ENCODE results near the gene CALML6.

Gene CALML6

DNA sequence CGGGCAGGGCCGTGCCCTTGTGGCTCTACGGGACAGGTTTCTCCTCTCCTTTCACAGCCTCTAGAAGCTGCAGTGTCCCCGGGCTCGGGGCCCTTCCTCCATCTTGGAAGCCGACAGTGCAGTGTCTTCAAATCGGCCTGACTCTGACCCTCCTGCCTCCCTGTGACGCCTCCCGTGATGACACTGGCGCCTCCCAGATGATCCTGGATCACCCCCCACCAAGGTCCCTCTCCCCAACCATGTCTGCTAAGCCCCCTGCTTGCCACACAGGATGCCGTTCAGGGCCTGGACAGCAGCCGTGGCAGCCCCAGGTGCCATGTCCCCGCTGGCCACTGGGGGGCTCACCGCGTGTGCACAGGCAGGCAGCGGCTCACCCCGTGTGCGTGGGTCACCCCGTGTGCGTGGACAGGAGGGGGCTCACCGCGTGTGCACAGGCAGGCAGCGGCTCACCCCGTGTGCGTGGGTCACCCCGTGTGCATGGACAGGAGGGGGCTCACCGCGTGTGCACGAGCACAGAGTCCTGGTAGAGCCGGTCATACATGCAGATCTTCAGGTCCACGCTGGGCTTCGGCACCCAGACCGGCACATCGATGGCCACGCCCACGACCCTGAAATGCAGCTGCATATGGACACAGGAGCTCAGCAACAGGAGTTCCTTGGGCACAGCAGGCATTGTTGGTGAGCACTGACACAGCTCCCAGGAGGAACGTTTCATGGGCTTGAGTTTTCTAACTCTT is 28.9 kb downstream of the CALML6 start:
- peak; percentile 63 to 75 for DNase-seq

DNA sequence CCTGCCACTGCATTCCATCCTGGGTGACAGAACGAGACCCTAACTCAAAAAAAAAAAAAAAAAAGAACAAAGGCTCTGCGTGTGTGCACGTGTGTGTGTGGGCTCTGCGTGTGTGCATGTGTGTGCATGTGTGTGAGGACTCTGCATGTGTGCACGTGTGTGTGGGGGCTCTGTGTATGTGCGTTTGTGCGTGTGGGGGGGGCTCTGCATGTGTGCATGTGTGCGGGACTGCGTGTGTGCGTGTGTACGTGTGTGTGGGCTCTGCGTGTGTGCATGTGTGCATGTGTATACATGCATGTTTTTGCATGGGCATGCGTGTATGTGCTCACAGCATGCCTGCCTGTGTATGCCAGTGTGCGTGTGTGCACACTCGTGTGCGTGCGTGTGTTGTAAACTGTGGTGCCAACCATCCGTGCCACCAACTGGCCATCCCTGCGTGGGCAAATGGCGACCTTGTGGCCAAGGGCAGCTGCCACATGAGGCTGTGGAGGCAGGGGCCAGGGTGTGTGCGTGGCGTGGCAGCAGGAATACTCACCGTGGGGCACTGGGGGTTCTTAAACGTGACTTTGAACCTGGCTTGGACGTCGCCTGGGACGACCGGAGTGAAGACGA is 30.8 kb downstream of the CALML6 start:
- no peak for DNase-seq

DNA sequence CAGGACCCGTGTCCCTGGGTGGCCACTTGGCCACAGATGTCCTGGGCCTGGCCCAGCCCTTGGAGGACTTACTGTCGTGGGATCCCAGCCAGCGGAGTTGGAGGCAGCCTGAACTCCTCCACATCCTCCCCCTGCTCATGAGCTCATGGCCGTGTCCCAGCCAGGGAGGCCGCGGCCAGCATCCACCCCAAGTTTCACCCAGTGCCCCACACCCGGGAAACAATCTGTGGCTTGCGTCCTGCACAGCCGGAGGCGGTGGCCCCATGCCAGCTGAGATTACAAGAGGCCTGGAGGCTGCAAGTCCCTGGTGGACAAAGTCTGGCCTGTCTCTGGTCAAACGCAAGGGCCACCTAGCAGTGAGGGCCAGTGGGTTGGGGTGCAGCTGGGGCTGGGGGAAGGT is 31.5 kb downstream of the CALML6 start:
- DNase-seq: no peak

DNA sequence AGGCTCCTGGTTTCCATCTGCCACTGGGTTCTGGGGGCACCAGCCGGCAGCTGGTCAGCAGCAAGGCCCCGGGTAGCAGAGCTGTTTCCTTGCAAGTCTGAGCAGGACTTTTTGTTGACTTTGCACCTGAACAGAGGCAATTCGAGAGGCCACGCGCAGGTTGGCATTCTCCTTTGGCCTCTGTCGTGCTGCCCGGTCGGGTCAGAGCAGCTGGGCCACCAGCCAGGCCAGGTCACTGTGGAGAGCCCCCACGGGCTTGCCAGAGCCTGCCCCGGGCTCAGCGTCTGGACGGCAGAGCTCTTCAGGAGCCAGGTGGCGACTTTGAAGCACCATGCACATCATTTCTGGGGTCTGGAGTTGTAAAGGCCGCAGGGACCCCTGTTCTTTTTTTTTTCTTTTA is 32.4 kb downstream of the CALML6 start:
- DNase-seq: no peak

DNA sequence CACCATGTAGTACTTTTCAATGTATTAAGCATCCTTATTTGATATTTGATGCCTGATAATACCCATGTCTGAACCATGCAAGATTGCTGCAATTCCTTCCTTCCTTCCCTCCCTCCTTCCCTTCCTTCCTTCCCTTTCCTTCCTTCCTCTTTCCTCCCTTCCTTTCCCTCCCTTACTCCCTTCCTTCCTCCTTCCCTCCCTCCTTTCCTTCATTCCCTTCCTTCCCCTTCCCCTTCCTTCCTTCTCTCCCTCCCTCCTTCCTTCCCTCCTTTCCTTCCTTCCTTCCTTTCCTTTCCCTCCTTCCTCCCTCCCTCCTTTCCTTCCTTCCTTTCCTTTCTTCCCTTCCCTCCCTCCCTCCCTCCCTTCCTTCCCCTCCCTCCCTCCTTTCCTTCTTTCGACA is 33.7 kb downstream of the CALML6 start:
- DNase-seq: no peak

DNA sequence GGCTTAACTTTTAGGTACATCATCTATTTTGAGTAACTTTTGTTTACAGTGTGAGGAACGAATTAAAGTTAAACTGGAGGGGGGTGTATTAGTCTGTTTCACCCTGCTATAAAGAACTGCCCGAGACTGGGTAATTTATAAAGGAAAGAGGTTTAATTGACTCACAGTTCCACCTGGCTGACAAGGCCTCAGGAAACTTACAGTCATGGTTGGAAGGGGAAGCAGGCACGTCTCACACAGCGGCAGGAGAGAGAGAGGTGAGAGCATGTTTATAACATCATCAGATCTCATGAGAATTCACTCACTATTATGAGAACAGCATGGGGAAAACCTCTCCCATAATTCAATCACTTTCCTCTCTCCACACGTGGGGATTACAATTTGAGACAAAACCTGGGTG is 35.9 kb downstream of the CALML6 start:
- DNase-seq: no peak

DNA sequence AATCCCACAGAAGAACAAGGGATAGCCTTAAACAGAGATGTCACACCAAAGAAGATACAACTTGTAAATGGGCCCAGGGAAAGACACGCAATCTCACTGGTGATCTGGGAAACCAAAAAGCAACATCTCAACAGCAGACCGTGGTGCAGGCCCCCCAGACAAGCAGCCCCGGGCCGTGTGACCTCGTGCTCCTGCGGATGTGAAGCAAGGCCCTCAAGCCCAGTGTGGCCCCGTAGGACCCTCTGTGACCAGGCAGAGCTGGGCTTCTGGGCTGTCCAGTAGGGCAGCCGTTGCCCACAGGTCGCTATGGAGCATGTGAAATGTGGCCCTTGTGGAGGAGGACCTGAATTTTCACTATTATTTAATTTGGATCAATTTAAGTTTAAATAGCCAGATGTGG is 39.0 kb downstream of the CALML6 start:
- DNase-seq: no peak

DNA sequence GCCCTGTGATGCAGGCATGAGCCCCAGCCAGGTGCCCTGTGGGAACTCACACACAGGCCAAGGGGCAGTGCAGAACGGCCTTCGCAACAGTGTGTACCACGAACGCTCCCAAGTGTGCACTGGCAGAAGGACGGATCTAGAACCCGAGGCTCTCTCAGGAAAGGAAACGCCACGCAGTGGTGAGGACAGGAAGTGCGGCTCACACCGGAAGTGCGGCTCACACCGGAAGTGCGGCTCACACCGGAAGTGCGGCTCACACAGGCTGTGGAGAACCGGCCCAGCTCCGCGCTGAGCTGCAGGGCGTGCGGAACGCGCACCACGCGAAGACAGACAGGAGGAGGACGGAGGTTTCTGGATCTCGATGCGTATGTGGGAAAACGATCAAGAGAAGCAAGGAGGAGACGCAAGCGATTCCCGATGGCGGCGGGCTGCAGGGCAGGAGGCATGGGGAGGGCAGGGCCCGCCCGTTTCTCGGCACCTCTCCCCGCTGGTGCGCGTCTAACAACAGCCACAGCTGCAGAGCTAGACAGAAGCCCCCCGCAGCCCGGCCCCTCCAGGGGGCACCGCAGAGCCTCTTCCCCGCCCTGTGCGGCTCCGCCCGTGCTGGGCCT is 39.9 kb downstream of the CALML6 start:
- peak; percentile 60 to 66 for DNase-seq

DNA sequence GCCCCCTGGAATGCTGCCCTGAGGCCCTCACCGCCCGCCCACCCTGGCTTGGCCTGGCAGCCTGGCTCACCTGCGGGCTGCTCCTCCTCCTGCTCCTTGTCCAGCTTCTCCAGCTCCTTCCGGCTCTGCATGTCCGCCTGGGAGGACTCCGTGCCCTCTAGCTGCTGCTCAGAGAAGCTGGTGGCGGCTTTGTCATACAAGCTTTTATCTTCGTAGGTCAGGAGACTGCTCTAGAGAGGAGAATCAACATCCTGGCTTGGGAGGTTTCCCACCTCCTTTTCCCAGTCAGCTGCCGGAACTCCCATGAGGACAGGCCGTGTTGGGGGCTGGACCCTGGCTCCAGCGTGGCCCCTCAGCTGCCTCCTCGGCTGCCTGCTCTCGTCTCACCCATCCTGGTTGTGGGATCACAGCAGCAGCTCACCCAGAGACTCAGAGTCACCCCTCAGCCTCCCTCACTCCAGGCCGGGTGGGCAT is 40.6 kb downstream of the CALML6 start:
- DNase-seq: no peak

DNA sequence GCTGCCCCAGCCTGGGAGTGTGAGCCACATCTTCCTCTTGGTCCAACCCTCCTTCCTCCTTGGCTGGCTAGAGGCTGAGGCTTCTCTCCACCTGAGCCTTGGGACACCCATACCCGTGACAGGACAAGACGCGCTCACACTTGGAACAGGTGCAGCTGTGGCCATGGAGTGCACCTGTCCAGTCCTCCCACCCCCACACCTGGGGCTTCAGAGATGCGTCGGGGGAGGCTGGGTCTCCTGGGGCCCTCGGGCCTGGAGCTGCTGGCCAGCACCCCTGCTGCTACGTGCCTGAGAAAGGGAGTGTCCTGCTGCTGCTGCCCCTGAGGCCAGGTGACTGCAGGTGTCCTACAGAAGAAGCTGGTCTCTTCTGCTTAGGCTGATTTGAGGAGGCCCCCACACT is 41.0 kb downstream of the CALML6 start:
- DNase-seq: no peak

DNA sequence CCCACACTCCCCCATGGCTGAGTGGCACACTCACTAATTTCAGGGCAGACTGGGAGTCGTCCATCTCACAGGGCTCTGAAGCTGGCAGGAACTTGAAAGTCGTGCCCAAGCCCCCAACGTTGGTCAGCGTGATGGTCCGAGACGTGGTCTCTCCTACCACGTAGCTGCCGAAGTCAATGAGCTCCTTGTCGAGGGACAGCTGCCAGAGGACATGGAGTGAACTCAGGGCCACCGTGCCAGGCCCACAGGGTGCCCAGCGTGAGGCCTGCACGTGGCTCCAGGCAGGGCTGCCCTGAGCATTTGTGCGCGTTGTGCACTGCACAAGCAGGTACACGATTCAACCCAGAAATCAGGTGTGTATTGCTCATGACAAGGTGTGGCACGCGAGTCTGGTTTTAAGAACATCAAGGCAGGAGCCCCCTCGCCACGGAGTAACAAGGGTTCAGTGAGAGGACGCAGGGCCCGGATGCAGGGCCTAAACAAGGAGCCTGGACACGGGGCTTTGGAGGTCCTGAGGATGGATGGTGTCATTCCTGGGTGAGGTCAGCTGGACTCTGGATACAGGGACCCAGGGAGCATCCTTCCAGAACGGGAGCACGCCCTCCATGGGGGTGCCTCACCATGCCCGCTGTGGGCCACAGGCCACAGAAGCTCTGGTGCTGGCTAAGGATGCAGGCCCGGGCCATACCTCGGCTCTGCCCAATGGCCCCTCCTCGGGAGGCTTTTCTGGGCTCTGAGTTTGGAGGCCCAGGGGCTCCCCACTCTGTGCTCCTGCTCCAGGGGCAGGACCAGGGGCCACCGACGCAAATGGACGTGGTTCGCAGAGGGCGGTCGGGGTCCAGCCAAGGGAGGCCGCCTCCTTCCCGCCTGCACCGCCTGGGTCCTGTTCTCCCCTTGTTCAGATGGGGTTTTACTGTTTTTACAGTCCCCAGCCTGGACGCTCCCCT is 41.8 kb downstream of the CALML6 start:
- no peak for DNase-seq

DNA sequence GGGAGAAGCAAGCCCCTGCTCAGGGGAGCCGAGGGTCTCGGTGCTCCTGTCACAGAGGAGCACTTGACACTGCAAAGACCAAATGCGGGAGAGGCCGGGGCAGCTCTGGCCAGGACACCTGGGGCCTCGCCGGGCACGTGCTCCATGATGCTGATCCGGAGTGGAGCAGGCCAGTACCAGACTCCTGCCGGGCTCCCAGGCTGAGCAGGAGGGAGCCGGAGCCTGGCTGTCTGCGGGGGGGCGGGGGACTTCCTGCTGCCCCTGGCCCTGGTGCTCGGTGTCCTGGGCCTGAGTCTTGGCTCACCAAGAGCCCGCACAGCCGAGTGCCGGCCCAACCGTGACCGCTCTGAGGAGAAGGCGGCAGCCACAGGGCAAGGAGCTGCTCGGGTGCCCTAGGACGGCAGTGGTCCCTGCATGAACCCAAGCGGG is 42.5 kb downstream of the CALML6 start:
- no peak for DNase-seq

DNA sequence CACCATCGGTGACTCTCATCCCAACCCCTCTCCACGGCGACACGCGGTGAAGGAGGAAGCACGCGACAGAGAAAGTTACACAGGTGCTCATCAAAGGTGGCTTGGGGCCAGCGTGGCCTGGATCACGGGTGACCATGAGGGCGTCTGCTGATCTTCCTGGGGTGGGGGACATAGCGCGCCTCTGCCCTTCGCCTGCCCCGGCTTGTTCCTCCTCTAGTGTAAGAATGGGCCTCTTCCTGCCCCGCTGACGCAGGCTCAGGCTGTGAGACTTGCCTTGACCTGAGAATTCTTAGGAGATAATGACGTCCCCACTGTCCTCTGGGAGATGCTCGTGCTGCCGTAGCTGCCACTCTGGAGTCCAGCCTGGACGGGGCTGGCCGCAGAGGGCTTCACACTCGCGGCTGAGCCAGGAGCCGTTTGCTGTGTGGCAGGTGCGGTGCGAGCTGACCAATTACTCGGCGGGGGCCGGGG is 43.0 kb downstream of the CALML6 start:
- DNase-seq: no peak

DNA sequence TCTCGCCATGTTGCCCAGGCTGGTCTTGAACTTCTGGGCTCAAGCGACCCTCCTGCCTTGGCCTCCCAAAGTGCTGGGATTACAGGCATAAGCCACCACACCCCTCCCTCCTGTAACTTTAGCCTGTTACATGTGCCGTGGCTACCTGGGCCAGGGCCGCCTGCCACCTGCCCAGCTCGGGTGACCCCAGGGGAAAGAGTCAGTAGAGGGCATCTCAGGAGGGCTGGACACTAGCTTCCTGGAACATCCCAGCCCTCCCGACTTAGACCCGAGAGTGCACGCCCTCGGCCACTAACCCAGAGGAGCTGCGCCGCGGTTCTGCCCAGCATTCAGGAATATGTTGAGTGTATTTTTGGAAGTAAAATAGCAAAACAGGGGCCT is 44.4 kb downstream of the CALML6 start:
- DNase-seq: no peak

DNA sequence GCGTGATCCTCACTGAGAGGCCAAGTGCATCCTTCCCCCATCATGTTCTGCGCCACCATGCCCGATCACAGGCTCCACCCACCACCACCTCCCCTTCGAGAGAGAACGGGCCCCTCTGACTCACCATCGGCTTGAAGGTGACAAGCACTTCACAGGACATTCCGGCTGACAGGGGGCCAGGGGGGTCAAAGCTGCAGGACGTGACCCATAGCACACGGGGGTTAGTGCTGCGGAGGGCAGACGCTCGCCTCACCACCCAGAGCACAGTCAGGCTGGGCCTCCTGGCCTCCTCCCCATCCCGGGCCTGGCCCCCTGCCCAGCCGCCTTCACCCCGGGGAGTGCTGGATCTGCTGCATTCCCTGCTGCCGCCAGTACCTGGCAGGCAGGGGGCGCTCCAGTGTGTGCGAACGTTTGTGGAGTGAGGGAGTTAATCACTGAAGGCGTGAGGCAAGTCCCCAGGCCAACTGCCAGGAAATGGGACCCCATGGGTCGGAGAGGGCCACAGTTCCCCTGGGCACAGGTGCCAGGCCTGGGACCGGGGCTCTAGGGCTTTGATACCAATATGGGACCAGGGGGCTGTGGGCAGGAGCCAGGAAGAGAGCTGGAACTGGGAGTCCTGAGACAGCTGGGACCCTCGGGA is 44.9 kb downstream of the CALML6 start:
- peak; percentile 90 to 91 for DNase-seq

DNA sequence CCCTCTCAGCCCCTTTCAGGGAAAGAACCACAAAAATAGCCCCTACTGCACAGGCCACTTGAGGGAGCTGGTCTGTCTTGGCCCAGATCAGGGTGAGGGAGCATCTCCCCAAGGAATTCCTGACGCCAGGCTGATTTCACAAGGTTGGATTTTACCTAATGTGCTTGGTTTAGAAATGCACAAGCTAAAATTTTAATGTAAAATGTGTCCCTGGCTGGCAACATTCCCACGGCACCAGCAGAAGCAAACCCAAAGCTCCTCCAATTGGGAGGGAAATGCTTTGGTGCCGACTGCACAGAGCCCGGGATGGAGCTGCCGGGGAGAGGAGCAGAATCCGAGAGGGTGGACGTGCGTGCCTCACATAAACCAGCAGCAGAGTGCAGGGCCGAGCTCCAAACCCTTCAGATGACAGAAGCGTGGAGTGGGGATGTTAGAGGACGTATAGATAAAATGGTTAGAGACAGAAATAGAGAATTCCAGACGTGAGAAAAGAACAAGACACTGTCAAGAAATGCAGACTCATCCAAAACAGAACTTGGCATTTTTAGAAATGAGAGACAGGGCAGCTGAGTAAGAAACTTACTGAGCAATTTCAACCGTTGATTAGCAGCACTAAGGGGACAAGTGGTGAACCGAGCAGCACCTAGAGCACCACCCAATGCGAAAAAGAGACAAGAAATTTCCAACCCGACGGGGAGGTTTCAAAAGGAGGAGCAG is 45.6 kb downstream of the CALML6 start:
- no peak for DNase-seq

DNA sequence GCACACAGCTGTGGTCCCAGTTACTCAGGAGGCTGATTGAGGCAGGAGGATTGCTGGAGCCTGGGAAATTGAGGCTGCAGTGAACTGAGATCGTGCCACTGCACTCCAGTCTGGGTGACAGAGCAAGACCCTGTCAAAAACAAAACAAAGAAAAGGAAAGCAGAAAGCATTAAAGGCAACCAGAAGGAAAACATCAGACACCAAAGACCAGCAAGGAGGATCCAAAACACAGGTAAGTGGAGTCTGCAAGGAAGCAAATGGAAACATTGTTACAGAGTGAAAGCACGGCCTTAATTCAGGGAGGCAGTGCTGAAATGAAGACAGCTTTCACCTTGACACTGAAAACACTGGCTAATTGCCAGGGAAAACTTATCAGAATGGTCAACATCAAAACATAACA is 47.7 kb downstream of the CALML6 start:
- no peak for DNase-seq

DNA sequence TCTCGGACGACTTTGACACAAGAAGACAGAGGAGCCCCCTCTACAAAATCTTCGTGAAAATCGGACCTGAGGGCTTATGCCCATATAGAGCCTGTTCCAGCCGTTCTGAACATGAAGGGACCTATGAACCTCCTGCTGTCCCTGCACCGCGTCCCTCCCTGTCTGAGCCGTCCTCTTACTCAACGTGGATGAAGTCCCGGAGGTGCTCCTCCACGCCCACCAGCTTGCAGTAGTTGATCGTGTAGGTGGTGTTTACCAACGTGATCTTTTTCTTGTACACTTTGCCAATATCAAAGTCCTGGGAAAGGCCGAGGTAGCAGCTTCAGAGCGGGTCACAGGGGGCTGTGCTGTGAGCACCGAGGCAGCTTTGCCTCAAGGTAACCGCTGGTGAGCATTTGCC is 48.5 kb downstream of the CALML6 start:
- DNase-seq: no peak

DNA sequence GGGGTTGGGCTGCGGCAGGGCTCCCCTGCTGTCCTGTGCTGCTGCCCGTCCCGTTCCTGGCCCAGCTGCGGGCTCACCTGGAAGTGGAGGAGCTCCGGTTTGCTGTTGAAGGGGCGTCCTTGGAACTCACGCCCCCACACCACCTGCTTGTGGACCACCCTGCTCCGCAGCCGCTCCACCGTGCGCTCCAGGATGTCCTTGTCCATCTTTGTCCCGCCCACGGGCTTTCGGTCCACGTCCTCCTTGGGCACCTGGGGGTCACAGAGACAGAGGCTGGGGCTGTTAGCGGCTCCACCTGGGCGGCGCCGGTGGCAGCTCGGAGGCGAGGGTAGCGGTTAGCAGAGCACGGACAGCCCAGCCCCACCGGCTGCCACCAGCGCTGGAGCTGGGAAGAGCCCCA is 49.8 kb downstream of the CALML6 start:
- DNase-seq: no peak

DNA sequence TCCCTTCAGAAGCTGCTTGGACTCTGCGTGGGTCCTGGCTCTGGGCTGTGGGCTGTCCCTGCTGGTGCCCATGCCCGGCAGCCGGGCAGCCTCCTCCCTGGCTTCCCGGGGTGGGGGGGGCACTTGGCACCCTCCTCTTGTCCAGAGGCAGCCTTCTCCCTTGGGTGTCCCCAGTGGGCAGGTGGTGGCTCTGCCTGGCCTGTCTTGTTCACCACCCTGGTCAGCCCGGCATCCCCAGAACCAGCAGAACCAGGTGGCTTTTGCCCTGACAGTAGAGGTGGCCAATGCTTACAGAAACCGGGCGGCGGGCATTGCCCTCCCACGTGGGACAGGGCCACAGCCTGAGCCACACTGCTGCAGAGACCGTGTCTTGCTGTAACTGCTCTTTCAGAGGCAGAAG is 50.5 kb downstream of the CALML6 start:
- no peak for DNase-seq

DNA sequence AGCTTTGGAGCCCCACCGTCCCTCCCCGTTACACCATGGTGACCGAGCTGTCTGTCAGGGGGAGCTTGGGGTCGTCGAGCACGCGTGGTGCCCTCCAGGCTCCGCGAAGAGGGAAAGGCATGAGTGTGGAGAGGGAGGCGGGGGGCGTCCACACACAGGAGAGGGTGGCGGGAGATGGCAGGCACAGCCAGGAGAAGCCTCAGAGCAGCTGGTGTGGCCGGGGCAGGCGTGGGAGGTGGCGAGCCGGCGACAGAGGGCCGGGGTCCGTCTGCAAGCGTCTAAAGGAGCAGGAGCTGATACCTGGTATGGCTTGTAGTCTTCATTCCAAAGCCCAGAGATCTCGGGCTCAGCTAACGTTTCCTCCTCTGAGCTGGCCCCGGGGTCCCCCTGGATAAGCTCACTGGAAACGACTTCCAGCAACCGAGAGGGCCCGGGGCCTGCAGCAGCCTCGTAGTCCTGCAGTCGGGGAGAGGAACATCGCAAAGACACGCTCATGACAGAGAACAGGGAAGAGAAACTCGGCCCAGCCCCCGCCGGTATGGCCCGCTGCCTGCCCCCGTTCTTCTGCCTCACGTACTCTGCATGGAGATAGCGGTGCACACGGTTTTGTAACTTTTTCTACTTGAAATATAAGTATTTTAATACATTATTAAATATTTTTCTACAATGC is 51.1 kb downstream of the CALML6 start:
- no peak for DNase-seq
